Hindlimb muscle (tissue), 1 donor: Measurements from ENCODE around the gene CT47A1. TPM values are rescaled to one million over a fixed set of nuclear protein-coding genes. Genes with fewer than 3 reads are reported as not detected.
"Not testable (repeated sequence)": the region's sequence is repeated elsewhere in the genome, so short reads cannot be mapped to it uniquely, and the experiment has no call there.

Source experiments
- DNase-seq: peaks from one replicate; pipeline ENCODE4 v3.0.0-alpha.2; 2013
- polyA plus RNA-seq: library from polyadenylated mRNA; unstranded; fragments of 120-200 nt; gene quantifications from one replicate; pipeline ENCODE4 v1.2.1, GENCODE V29; 2013; ENCODE audit not compliant: insufficient read length

Gene CT47A1
- polyA plus RNA-seq, result not detected

GRCh38 chrX:120985660-120986059 lies at the start of gene CT47A1:
TSS of gene CT47A1 (minus strand) at chrX:120985760. CDS start at chrX:120985529, 231 bp downstream.
- not testable (repeated sequence) for DNase-seq

- no peak for DNase-seq
Observed at GRCh38 chrX:121032531-121032930, 47.0 kb upstream of the CT47A1 start.

- DNase-seq, result no peak
Observed at GRCh38 chrX:121030083-121030482, 44.5 kb upstream of the CT47A1 start.

DNA sequence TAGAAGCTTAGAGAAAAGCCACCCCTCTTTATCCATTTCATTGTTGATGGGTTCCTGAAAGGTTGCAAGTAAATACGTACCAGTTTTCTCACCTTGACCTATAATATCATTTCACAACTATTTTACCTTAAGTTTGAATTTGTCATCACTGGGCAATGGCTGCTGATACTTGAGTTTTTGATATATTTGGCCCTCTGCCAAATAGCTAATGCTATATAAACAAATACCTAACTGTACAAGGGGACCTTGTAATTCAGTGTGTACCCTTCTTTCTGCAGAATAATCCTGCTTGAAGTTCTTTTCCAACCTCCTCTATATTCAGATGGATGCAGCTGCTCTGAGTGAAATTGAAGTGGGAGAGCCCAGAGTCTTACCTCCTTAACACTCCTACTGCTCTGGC lies 42.9 kb upstream of the CT47A1 start:
- no peak for DNase-seq

DNA sequence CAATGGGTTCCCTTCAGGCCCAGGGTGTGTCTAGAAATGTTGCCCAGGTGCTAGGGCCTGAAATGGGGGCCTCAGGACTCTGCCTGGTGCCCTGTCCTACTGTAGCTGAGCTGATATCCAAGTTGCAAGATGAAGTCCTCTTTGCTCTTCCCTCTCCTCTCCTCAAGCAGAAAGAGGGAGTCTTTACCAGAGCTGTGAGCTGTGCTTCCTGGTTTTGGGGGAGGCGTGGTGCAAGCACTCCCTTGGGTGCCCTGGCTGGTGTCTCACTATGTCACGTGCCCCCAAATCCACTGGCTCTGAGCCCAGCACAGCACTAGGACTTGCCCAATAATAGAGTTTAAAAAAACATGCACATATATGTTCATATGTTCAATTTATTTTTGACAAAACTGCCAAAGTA lies 29.3 kb upstream of the CT47A1 start:
- no peak for DNase-seq

GRCh38 chrX:121013897-121014455 lies 28.4 kb upstream of the CT47A1 start:
- no peak for DNase-seq

DNA sequence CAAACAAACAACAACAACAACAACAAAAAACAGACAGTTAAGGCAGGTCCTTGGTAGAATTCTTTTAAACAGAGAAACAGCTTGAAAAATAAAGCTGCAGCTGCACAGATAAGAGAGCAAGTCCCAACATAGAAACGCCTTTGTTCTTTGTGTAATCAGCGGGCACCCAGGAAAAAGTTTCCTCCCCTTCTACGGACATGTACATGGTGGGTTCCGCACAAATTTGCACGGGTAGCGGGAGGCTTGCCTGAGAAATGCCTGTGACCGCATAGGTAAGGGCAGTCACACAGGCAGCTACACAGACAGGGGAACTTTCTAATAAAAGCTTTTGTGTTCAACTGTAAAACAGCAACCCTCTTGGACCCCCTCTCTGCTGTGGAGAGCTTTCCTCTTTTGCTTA lies 25.7 kb upstream of the CT47A1 start:
- no peak for DNase-seq

- no peak for DNase-seq
Observed at GRCh38 chrX:121010218-121010617, 24.7 kb upstream of the CT47A1 start.

GRCh38 chrX:121009764-121010163 lies 24.2 kb upstream of the CT47A1 start:
- DNase-seq, result no peak

DNA sequence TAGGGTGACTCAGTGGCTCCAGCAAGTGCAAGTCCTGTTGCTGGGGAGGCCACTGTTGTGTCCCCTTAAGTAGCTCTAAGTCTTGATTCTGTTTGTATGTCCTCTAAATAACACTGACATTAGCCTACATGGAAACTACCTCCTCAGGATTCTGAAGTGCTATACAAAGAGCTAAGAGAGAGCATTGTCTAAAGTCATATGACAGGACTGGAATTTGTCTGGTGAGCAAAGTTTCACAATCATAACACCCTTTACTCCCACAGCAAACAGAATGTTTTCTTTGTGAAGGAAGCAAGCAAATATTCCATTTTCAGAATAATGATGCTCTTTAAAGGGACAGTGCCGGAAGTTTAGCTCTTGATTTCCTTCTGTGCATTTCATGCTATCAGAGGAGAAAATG lies 23.4 kb upstream of the CT47A1 start:
- DNase-seq, result no peak

DNA sequence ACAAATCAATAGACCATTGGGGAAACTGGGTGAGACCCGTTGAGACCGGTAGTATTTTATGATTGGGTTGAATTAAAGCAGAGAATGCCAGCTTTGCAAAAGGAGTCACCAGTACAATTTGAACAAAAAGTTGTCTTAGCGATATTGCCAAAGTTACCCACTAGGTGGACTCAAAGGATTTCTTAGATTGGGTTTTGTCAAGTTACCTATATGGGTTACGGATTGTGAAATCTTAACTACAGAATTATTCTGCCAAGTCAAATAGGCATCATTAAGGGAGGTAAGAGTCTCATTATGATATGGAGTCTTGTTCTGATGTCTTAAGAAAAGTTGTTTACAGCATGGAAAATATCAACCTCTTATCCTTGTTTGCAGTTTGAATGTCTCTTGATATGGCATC lies 15.0 kb upstream of the CT47A1 start:
- no peak for DNase-seq

DNA sequence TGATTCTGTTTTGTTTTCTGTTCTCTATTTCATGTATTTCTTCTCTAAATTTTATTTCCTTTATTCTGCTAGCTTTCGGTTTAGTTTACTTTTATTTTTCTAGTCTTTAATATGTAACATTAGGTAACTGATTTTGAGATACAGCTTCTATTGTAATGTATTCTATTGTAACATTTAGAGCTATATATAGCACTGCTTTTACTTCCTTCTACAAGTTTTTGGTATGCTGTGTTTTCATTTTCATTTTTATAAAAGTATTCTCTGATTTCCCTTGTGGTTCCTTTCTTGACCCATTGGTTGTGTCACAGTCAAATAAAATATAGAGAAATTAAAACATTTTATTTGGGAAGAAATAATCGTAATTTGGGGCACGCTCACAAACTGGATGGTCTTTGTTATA lies 13.9 kb upstream of the CT47A1 start:
- no peak for DNase-seq

DNA sequence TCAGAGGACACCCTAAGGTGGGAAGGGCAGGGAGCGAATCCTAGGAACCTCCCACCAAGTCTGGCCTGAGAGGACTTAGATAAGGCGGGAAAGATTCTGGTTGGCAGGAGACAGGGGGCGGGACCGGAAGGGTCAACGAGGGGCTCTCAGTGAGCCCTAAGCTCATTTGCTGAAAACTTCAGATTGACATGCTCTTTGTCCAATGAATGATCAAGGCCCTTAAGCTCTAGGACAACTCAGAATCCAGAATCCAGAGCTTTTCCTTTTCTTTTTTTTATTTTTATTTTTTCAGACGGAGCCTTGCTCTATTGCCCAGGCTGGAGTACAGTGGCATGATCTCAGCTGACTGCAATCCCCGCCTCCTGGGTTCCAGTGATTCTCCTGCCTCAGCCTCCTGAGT lies 29.1 kb downstream of the CT47A1 start, which contains the start of gene CT47A7:
Gene CT47A7 (minus strand): TSS at position 101 of the 400 bp plus-strand sequence. CDS start 255 bp downstream, outside the sequence.
- not testable (repeated sequence) for DNase-seq

Other genes with a start within 250 kb of the CT47A1 start
- gene CT47B1, start 109.9 kb downstream of the CT47A1 start, polyA plus RNA-seq, result not detected
- not detected for gene CT47A11, start 48.6 kb downstream of the CT47A1 start, polyA plus RNA-seq
- gene CT47A10, start 43.7 kb downstream of the CT47A1 start, polyA plus RNA-seq, result not detected
- gene CT47A9, start 38.9 kb downstream of the CT47A1 start, polyA plus RNA-seq, result not detected
- gene CT47A8, start 34.0 kb downstream of the CT47A1 start, polyA plus RNA-seq, result not detected
- not detected for gene CT47A7, start 29.2 kb downstream of the CT47A1 start, polyA plus RNA-seq
- gene CT47A6, start 24.3 kb downstream of the CT47A1 start, polyA plus RNA-seq, result not detected
- gene CT47A5, start 19.4 kb downstream of the CT47A1 start, polyA plus RNA-seq, result not detected
- not detected for gene CT47A4, start 14.6 kb downstream of the CT47A1 start, polyA plus RNA-seq
- gene CT47A3, start 9.7 kb downstream of the CT47A1 start, polyA plus RNA-seq, result not detected
- not detected for gene CT47A2, start 4.8 kb downstream of the CT47A1 start, polyA plus RNA-seq
- 3.2 TPM for gene GLUD2, start 61.9 kb upstream of the CT47A1 start, polyA plus RNA-seq